ENCODE measurements around the gene OR2T10. TPM values are rescaled to one million over a fixed set of nuclear protein-coding genes. Genes with fewer than 3 reads are reported as not detected.

OR2T10 gene
- total RNA-seq, 1 donor: not detected

- Histone ChIP-seq H4K20me1 (ENCODE audit: insufficient read depth, low read length) (no peaks in the 10 kb centered on the region), H3K9me3 (ENCODE audit: low read depth, low read length) (no peaks in the 10 kb centered on the region), H3K4me1 (ENCODE audit: insufficient read depth, low read length) (no peaks in the 10 kb centered on the region), H2AFZ (ENCODE audit: low read length) (no peak overlapping the region), H3K79me2 (ENCODE audit: insufficient read depth, low read length) (no peaks in the 10 kb centered on the region), H3K4me2 (ENCODE audit: insufficient read depth, low read length) (no peak overlapping the region), H3K36me3 (ENCODE audit: insufficient read depth, low read length) (no peaks in the 10 kb centered on the region), H3K4me3 (ENCODE audit: insufficient read depth, low read length) (no peak overlapping the region), H3K27me3 (ENCODE audit: insufficient read depth, low read length) (no peaks in the 10 kb centered on the region), H3K27ac (ENCODE audit: low read depth, low read length) (no peak overlapping the region)
- DNase-seq (ENCODE audit: insufficient read length, low spot score, missing footprints): no peak
- TF ChIP-seq CTCF (IDR thresholded peaks at IDR 0.05; ENCODE audit: extremely low read depth, low read depth, low read length): no peak
These were observed 34.0 kb upstream of the OR2T10 start for GRCh38 chr1:248631354-248632008.

- Histone ChIP-seq H3K4me1 (ENCODE audit: insufficient read depth, low read length) (no peaks in the 10 kb centered on the region), H2AFZ (ENCODE audit: low read length) (no peak overlapping the region), H3K4me2 (ENCODE audit: insufficient read depth, low read length) (no peak overlapping the region), H3K4me3 (ENCODE audit: insufficient read depth, low read length) (no peak overlapping the region), H3K36me3 (ENCODE audit: insufficient read depth, low read length) (no peaks in the 10 kb centered on the region), H3K27ac (ENCODE audit: low read depth, low read length) (no peak overlapping the region), H3K79me2 (ENCODE audit: insufficient read depth, low read length) (no peaks in the 10 kb centered on the region), H3K27me3 (ENCODE audit: insufficient read depth, low read length) (no peaks in the 10 kb centered on the region), H4K20me1 (ENCODE audit: insufficient read depth, low read length) (no peaks in the 10 kb centered on the region), H3K9me3 (ENCODE audit: low read depth, low read length) (no peaks in the 10 kb centered on the region)
- no peak for DNase-seq (ENCODE audit: insufficient read length, low spot score, missing footprints)
- no peak for TF ChIP-seq CTCF (IDR thresholded peaks at IDR 0.05; ENCODE audit: extremely low read depth, low read depth, low read length)
These were observed 33.1 kb upstream of the OR2T10 start for GRCh38 chr1:248630551-248630950.

- no peak overlapping the region for H3K4me3 ChIP-seq (ENCODE audit: insufficient read depth, low read length)
These were observed 30.7 kb upstream of the OR2T10 start for GRCh38 chr1:248627971-248628844.

More at GRCh38 chr1:248627971-248628844, 30.7 kb upstream of the OR2T10 start:
- Histone ChIP-seq H3K4me1 (ENCODE audit: insufficient read depth, low read length) (no peaks in the 10 kb centered on the region), H2AFZ (ENCODE audit: low read length) (no peak overlapping the region), H3K27me3 (ENCODE audit: insufficient read depth, low read length) (no peaks in the 10 kb centered on the region), H3K36me3 (ENCODE audit: insufficient read depth, low read length) (no peaks in the 10 kb centered on the region), H3K9me3 (ENCODE audit: low read depth, low read length) (no peaks in the 10 kb centered on the region), H3K27ac (ENCODE audit: low read depth, low read length) (no peak overlapping the region), H3K79me2 (ENCODE audit: insufficient read depth, low read length) (no peaks in the 10 kb centered on the region), H3K4me2 (ENCODE audit: insufficient read depth, low read length) (no peak overlapping the region), H4K20me1 (ENCODE audit: insufficient read depth, low read length) (no peaks in the 10 kb centered on the region)
- TF ChIP-seq CTCF (IDR thresholded peaks at IDR 0.05; ENCODE audit: extremely low read depth, low read depth, low read length): no peak
- DNase-seq (ENCODE audit: insufficient read length, low spot score, missing footprints): no peak

Measured in osteoblast (primary cell).